GM18499 (cell line): ENCODE data around the gene GPR78.

ENCODE experiments used
- ATAC-seq: cut with Tn5 transposase; IDR thresholded peaks from one replicate; pipeline ENCODE4 v1.9.1; 2021; ENCODE audit warnings: moderate number of reproducible peaks; ENCODE audit not compliant: insufficient read depth, unreplicated experiment

The GPR78 gene

DNA sequence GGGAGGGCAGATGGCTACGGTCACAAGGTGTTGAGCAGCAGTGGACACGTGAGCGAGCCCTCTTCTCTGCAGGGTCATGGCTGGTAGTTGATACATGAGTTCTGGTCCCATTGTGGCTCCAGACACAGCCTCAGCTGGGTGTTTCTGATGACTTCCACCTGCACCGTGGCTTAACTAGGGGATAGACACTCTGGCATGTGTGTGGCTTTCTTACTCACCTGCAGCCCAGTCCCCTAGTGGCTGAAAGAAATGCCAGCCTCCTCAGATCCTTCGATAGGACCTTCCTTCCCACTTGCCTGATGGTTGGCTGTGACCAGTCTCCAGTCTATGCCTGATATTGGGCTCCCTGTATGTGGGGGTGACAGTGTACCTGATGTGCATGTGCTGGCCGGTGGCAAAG, 5.0 kb downstream of the GPR78 start:
- no peak for ATAC-seq

DNA sequence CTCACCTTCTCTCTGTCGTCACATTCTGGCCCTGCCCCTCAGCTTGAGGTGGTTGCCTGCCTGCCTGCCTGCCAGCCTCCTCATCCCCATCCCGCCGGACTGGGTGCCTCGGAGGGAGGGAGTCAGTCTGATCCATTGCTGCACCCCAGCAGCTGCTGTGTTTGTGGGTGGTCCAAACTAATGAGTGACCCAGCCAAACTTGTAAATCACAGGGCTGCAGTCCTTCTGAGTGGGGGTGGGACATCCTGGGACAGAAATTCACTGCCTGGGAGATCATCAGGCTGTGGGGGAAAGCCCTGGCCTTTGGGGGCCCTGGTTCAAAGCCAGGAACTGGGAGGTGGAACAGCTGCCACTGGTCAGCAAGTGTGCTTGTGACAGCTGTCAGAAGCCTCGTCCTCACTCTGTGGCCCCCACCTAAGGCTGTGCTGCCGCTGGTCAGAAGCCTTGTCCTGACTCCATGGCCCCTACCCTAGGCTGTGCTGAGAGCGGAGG, 5.6 kb downstream of the GPR78 start:
- no peak for ATAC-seq

DNA sequence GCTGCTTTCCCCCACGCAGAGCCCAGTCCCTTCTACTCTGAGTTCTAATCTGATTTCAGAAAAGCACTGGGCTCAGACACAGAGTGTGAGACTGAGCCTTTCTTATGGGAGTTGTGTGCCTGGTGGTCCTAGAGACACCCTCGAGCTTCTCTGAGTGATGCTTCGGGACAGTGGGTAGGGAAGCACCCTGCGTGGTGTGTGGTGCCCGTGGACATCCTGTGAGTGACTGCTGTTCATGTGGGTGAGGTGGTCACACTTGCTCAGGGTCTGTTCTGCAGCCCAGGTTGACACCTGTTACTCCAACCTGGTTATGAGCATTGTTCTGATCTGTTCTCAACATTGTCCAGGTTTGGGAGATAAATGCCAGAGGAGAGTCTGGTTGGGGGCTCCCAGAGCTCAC, 6.1 kb downstream of the GPR78 start:
- ATAC-seq: no peak

DNA sequence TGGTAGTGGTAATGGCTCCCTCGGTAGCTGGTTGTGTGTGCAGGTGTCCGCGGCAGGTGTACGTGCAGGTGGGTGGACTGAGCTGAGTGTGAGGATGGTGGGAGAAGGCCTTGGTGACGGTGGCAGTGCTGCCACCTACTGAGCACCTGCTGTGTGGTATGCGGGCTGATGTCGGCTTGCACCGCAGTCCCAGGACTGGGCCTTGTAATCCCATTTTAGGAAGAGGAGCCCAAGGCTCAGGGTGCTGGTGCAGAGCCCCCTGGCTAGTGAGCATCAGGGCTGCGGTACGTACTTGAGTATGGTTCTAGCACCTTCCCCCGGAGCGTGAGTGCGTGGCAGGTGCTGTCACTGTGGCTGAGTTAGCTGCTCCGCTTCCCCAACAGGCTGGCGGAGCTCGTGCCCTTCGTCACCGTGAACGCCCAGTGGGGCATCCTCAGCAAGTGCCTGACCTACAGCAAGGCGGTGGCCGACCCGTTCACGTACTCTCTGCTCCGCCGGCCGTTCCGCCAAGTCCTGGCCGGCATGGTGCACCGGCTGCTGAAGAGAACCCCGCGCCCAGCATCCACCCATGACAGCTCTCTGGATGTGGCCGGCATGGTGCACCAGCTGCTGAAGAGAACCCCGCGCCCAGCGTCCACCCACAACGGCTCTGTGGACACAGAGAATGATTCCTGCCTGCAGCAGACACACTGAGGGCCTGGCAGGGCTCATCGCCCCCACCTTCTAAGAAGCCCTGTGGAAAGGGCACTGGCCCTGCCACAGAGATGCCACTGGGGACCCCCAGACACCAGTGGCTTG, 6.7 kb downstream of the GPR78 start:
- no peak for ATAC-seq

DNA sequence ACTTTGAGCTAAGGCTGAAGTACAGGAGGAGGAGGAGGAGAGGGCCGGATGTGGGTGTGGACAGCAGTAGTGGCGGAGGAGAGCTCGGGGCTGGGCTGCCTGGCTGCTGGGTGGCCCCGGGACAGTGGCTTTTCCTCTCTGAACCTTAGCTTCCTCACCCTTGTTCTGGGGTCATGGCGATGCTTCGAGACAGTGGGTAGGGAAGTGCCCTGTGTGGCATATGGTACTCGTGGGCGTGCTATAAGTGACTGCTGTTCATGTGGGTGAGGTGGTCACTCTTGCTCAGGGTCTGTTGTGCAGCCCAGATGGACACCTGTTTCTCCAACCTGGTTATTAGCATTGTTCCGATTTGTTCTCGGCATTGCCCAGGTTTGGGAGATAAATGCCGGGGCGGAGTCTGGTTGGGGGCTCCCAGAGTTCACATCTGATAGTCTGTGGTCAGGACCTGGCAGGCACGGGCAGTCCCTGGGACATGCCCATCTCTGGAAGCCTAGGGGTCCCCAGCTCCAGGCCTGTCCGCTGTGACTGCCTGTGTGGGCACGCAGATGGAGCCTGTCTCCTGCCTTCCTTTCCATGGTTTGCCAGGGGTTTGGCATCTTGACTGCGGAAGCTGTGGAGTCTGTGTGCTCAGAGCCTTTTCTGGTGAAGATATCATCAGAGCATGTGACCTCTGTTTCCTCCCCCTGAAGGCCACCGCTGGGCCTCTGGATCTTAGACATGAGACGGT, 7.4 kb downstream of the GPR78 start:
- ATAC-seq: no peak

DNA sequence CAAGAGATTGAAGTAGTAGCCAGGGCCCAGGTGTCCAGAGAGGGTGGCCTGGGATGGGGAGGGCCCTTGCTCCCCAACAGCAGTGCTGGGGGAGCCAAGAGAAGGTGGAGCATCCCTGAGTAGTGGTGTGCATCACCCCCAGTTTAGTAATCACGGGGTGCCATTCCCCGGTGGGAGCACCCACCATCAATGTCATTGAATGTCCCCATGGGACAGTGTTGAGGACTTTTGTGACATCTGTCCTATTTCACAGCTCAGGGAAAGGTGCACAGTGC, 7.9 kb downstream of the GPR78 start:
- no peak for ATAC-seq

DNA sequence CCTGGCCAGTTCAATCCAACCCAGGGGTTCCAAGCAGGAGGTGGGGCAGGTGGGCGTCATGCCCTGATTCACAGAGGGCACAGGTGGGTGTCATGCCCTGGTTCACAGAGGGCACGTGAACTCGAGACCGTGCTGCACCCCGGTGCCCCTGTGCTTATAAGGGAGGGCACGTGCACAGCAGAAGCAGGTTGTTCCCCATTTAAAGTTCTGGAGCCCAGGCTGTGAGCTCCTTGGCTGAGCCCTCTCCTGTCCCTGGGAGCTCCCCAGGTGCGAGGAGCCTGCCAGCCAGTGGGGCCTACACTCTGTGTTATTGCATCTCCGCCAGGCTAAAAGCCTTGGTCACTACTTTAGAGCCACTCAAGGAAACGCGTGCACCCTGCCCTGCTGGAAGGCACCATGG, 9.1 kb downstream of the GPR78 start:
- no peak for ATAC-seq

DNA sequence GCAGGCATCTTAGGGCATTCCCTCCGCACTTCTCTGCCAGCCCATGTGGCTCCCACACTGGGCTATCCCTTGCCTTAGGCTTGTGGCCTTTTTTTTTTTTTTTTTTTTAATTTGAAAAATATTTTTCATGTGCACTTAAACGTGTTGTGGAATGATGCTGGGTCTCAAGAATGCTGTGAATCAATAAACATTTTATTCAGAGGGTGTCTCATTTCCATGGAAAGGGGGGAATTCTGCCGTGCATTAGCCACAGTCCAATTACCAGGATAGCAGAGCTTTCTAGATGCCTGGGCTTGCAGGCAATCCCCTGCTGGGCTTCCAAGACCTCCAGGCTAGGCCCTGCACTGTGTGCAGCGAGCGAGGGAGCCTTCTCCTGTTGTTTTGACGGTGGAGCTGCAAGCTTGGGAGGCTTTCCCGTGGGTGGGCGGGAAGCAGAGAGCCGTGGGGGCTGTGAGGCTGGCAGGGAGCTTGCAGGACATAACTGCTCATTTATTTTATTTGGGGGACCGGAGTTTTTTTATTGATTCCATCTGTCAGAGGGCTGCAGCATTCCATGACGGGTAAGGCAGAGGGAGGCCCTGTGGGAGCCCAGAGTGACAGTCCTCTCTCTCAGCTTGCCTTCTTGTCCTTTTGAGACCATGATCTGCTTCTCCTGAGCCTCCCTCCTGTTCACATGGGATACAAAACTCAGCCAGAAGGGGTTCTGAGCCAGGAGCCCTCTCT, 9.8 kb downstream of the GPR78 start:
- ATAC-seq: no peak

DNA sequence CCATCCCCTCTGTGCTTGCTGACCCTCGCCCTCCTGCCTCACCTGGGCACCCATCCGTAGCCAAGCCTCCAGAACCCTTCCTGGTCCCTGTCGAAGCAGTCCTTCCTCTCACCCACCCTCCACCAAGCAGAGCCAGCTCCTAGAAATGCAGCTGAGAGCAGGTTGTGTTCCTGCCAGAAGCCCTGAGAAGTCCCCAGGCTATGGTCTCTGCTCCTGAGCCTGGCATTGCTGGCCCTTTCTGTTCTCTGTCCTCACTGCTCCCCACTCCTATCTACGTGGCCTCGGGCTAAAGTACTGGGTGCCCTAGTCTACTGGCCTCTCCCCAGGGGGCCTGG, 10.3 kb downstream of the GPR78 start:
- no peak for ATAC-seq

DNA sequence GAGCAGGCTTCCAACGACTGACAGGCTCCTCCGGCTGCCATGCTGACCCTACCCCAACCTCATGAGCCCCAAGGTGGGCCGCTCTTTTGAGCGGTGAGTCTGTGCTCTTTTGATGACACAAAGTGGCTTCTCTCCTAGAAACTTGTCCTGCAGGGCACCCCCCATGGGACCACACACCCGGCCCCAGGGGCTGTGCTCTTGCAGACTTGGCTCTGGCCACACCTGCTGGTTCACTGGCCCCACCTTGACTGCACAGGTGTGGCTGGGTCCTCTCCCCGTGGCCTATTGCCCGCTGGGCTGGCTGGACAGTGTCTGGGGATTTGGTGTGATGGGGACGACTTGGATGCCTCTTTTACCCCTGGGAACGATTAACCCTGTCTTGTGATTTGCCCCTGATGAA, 10.9 kb downstream of the GPR78 start:
- no peak for ATAC-seq

DNA sequence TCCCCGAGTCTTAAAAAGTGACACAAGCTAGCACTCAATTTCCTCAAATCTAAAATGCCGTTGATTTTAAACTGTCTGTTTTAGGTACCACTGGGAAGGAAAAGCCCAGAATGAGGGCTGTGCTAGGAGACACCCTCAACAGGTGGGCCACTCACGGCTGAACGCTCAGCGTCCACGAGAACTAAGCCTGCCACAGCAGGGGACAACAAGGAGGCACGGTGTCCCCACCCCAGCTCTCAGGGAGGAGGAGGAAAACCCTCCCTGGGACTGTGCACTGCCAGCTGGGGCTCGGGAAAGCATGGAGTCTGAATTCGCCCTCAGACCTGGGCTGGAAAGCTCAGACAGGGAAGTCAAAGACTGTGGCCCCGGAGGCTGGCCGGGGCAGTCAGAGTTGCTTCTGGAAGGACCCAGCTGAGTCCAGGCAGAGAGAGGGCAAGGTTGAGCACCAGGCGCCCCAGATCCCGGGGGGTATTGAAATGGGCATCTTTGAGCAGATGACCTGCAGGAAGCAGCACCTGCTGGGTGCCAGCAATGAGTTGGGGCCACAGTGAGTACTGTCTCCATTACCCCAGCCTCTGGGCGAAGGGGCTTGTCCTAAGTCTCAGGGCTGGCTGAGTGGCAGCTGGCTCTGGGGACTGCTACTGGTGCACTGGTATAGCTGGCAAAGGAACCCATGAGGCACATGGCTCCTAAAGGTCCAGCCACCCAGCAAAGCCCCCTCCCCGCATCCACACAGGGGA, 11.6 kb downstream of the GPR78 start:
- ATAC-seq: no peak

DNA sequence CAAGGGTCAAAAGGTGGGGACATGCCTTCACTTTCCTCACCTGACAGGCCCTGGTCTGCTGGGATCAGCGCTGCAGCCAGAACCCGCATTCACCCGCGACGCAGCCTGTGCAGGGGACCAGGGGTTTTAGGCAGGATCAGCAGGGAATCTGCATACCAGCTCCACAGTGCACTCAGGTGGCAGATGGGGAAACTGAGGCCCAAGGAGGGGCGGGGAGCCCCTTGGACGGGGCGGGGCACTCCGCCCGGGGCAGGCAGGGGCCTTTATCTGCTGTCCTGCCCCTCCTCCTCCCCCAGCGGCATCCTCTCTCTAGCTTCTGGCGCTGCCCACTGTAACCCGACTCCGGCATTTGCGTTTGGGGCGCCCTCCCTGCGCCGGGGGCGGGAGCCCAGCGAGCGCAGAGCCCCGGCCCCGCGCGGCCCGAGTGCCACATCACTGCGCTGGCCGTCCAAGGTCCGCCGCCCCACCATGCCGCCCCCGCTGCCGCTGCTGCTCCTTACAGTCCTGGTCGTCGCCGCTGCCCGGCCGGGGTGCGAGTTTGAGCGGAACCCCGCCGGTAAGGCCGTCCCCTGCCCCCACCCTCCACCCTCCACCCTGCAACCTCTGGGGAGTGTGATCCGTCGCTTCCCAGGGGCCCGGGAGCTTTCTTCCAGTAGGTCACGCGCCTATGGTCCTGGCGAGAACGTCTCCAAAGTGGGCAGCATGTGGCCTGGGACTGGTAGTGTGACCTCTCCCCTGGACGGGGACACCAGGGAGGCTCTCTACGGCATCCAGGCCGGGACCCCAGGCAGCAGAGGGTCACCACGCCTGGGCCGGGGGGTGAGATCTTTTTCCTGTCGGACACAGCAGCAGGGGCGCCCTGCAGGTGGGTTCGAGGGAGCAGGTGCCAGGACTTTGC, 12.4 kb downstream of the GPR78 start, which contains the start of gene CPZ:
CPZ (plus strand) TSS at position 400 of the 898 bp plus-strand sequence; CDS start at position 469, 69 bp downstream.
- no peak for ATAC-seq

DNA sequence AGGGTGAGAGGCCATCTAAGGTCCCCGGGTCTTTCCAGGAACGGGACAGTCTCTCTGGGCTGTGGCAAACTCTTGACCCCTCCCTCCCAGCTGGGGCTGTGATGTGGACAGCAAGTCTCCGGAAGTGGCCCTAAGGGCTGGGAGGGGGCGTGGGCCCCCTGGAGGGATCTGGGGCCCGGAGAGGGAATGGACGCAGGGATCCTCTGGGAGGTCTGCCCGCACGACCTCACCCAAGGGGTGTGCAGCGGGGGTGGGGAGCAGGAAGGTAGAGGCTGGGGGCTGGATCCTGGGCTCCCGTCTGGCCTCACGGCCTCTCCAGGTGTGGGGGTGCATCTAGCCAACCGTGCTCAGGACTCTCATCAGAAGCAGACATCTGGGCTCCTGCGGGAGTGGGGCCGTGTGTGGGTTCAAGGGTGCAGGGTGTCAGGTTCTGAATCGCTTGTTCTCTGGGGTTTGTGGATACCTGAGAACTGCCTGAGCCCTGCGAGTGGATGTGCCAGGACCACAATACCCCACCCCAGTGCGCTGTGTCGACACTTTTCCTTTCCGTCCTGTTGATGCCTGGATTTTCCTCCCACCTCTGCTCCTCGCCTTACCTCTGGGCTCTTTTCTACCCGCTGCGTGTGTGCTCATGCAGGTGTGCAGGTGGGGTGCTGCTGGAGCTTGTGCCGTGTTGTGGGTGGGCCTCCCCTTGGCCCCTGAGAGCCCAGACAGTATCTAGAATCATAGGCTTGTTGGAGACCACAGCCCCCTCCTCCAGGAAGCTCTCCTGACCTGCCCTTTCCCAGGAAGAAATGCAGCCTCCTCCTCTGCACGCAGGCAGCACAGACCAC, 13.3 kb downstream of the GPR78 start:
- ATAC-seq: no peak

DNA sequence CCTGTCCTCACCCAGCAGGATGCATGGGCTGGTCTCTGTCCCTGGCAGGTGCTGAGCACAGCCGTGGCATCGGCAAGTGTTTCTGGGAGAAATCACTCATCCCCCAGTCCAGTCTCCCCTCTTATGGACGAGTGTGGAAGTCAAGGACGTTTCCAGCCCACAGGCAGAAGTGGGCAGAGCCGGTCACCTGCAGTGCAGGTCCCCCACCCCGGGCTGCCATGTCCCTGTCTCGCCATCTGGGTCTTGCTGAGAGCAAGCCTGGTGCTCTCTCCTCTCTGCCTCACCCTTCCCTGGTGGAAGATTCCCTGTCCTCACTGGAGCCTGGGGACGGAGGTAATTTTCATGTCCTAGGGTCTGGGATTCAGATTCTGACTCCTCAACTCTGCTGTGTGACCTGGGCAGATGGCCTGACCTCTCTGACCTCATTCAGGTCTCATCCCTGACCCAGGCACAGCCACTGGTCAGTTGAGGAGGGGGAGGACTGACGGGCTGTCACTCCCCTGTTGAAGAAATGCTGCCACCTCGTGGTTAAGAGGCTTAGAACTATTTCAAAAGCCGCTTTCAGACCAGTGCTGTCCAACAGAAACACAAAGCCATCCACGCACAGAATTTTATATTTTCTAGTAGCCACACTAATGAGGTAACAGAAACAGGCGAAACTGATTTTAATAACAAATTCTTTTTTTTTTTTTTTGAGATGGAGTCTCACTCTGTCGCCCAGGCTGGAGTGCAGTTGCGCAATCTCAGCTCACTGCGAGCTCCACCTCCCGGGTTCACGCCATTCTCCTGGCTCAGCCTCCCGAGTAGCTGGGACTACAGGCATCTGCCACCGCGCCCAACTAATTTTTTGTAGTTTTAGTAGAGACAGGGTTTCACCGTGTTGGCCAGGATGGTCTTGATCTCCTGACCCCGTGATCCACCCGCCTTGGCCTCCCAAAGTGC, 14.2 kb downstream of the GPR78 start:
- no peak for ATAC-seq

DNA sequence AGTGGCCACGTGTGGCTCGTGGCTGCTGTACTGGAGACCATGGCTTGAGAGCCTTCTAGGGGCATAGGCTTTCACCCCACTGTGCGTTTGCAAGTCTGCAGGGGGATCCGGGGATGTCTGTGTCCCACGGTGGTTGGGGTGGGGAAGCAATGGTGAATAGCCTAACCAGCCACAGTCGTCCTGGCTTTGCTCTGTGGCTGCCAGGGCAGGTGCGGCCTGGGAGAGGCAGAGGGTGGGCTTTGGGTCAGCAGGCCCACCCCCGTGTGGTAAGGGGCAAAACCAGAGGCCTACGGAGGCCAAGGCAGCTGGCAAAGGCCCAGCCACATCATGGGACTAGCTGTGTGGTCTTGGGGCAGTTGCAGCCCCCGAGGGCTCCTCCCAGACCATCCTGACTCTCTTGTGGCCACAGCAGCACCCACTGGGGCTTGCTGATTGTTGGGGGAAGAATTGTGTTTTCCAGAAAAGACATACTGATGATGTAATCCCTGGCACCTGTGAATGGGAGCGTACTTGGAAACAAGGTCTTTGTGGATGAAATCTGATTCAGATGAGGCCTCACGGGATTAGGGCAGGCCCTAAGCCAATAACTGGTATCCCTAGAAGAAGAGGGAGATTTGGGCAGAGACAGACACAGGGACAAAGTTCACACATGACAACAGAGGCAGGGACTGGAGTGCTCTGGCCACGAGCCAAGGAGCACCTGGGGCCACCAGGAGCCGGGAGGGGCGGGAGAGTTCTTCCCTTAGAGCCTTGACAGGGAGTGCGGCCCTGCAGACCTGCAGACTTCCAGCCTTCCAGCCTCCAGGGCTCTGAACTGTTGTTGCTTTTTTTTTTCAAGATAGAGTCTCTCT, 15.3 kb downstream of the GPR78 start:
- ATAC-seq: no peak

DNA sequence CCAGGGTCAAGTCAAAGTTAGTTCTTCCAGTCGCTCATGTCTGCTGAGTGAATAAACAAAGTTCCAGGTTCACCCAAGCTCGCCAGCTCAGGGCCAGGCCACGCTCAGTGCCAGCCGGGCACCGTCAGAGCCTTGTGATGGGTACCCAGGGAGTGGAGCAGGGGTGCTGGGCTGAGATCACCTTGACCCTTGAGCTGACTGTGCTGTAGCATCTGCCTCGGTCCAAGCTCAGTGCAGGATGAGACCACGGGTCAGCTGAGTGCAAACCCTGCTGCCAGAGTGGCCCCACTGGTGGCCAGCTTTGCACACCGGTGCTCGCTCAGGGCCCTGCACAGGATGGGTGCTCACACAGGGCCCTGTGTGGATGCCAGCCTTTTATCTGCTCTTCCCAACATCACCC, 16.7 kb downstream of the GPR78 start:
- no peak for ATAC-seq

DNA sequence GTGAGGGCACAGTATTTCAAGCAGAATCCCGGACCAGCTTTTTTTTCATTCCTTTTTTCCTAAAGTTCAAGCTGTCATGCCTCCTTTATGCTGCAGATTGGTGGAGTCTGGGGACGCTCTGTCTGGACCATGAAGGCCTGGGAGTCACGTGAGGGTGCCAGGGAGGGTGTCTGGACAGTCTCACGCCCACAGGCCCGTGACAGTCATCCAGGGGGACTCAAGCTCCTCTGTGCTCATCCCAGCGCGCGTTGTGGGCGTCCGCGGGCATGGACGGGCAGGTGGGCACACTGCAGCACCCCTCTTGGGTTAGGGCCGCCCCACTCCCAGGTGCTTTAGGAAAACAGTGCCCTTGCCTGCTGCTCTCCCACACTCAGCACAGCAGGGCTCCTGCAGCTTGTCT, 17.1 kb downstream of the GPR78 start:
- ATAC-seq: no peak
